Fibroblast of skin of abdomen (primary cell): ENCODE measurements around the gene LPO.

Experiments used
- DNase-seq: peaks from one replicate; pipeline ENCODE4 v3.0.0-alpha.2; 2013

The LPO gene

GRCh38 chr17:58279016-58279711 is 40.8 kb downstream of the LPO start:
- peak; percentile 3 for DNase-seq

- no peak for DNase-seq
Measured at GRCh38 chr17:58279736-58280479, 41.5 kb downstream of the LPO start.

- DNase-seq: no peak
Measured at GRCh38 chr17:58280480-58281217, 42.3 kb downstream of the LPO start, which contains the start of gene MPO. Gene MPO (minus strand): TSS chr17:58280935. CDS start chr17:58280758, 177 bp downstream.

GRCh38 chr17:58281511-58282011 is 43.2 kb downstream of the LPO start:
- no peak for DNase-seq

- DNase-seq: no peak
Measured at GRCh38 chr17:58282442-58282841, 44.1 kb downstream of the LPO start.

GRCh38 chr17:58283674-58284612 is 45.6 kb downstream of the LPO start:
- no peak for DNase-seq

GRCh38 chr17:58284613-58285421 is 46.4 kb downstream of the LPO start:
- no peak for DNase-seq

- no peak for DNase-seq
Measured at GRCh38 chr17:58285422-58285810, 47.0 kb downstream of the LPO start.

- no peak for DNase-seq
Measured at GRCh38 chr17:58289869-58290268, 51.5 kb downstream of the LPO start.

- no peak for DNase-seq
Measured at GRCh38 chr17:58291246-58291645, 52.9 kb downstream of the LPO start.

- no peak for DNase-seq
Measured at GRCh38 chr17:58294034-58294433, 55.6 kb downstream of the LPO start.

- no peak for DNase-seq
Measured at GRCh38 chr17:58300336-58300735, 62.0 kb downstream of the LPO start.

- no peak for DNase-seq
Measured at GRCh38 chr17:58301504-58302150, 63.2 kb downstream of the LPO start.

- DNase-seq: no peak
Measured at GRCh38 chr17:58302171-58302918, 64.0 kb downstream of the LPO start.

GRCh38 chr17:58302919-58303585 is 64.7 kb downstream of the LPO start:
- no peak for DNase-seq

GRCh38 chr17:58303971-58304749 is 65.8 kb downstream of the LPO start:
- peak; percentile 40 for DNase-seq

GRCh38 chr17:58304750-58305486 is 66.5 kb downstream of the LPO start:
- DNase-seq: no peak

- no peak for DNase-seq
Measured at GRCh38 chr17:58305626-58306025, 67.2 kb downstream of the LPO start.
